Endothelial cell of umbilical vein (primary cell): Measurements from ENCODE around the gene KIAA0232. TPM values are rescaled to one million over a fixed set of nuclear protein-coding genes. Genes with fewer than 3 reads are reported as not detected.

Experiments used
- BruUV-seq: library from RNA; stranded (reverse); fragments of 400-500 nt; replicated peaks from 2 replicates; lab custom pipeline; 2021; lab: Mats Ljungman, UMichigan
- CTCF ChIA-PET: fragments of 300-600, 350-600 bp; sonication (Branson Sonifier 250); formaldehyde crosslinking; loops from one replicate; lab custom pipeline; 2021; ENCODE audit warnings: antibody characterized with exemption, inconsistent platforms; lab: Charles Lee
- POLR2A ChIA-PET: fragments of 300-600, 350-600 bp; sonication (Branson Sonifier 250); formaldehyde crosslinking; loops from one replicate; lab custom pipeline; 2021; ENCODE audit warnings: antibody characterized with exemption, inconsistent platforms; lab: Charles Lee
- DNase-seq: peaks from one replicate; pipeline ENCODE4 v3.0.0-alpha.2; 2011; ENCODE audit warnings: low read depth, low spot score
- FAIRE-seq: peaks from 2 replicates; lab custom pipeline; 2011; peaks lifted over from hg19 to GRCh38; lab: Jason Lieb, UNC
- H2AFZ ChIP-seq: 2 replicates; pipeline ENCODE4 v1.6.0; 2012; ENCODE audit warnings: low read depth, low read length, control low read depth, inconsistent platforms
- H3K27ac ChIP-seq: 2 replicates; pipeline ENCODE4 v1.5.1; 2011; ENCODE audit warnings: low read depth, mild to moderate bottlenecking, control low read depth, low read length, moderate library complexity; ENCODE audit not compliant: insufficient read depth
- H3K27me3 ChIP-seq, 2 experiments: 2 replicates each; pipeline versions ENCODE4 v1.6.0 to v1.6.1; 2011; ENCODE audit warnings: low read length in 2 of 2, mixed read lengths in 1 of 2; ENCODE audit not compliant: control insufficient read depth in 2 of 2, insufficient read depth in 2 of 2
- H3K36me3 ChIP-seq, 2 experiments: 2 replicates in 1 of 2; 3 replicates in 1 of 2; pipeline ENCODE4 v1.5.1; 2011; ENCODE audit warnings: low read length in 2 of 2, mild to moderate bottlenecking in 1 of 2, moderate library complexity in 1 of 2; ENCODE audit not compliant: control insufficient read depth in 2 of 2, insufficient read depth in 2 of 2; ENCODE audit errors: extremely low read depth in 1 of 2
- H3K4me1 ChIP-seq: 3 replicates; pipeline ENCODE4 v1.5.1; 2011; ENCODE audit warnings: mild to moderate bottlenecking, low read length; ENCODE audit not compliant: control insufficient read depth, insufficient read depth; ENCODE audit errors: extremely low read depth
- H3K4me2 ChIP-seq: 2 replicates; pipeline ENCODE4 v1.6.1; 2011; ENCODE audit warnings: low read length, control low read depth, mixed read lengths; ENCODE audit not compliant: insufficient read depth
- H3K4me3 ChIP-seq, 3 experiments: fragments of 200-600 bp in 1 of 3; sonication (generic), shearing (Covaris generic) in 1 of 3; replicated peaks in 1 of 3; 2 replicates each; pipeline ENCODE4 v1.5.1; 2011 to 2016; ENCODE audit warnings: control low read depth in 3 of 3, low read length in 3 of 3, mild to moderate bottlenecking in 2 of 3, inconsistent platforms in 1 of 3, low read depth in 1 of 3, moderate library complexity in 1 of 3; ENCODE audit not compliant: insufficient read depth in 1 of 3
- H3K79me2 ChIP-seq: 2 replicates; pipeline ENCODE4 v1.6.0; 2012; ENCODE audit warnings: low read length, inconsistent platforms; ENCODE audit not compliant: control insufficient read depth, insufficient read depth
- H3K9ac ChIP-seq: replicated peaks from 2 replicates; pipeline ENCODE3; 2011; ENCODE audit warnings: low read length, control low read depth; ENCODE audit not compliant: insufficient read depth; ENCODE audit errors: extremely low read depth
- H3K9me1 ChIP-seq: replicated peaks from 3 replicates; pipeline ENCODE4 v1.6.0; 2011; ENCODE audit warnings: mild to moderate bottlenecking, low read length; ENCODE audit not compliant: control insufficient read depth, insufficient read depth; ENCODE audit errors: extremely low read depth
- H3K9me3 ChIP-seq: replicated peaks from 2 replicates; pipeline ENCODE4 v1.5.1; 2012; ENCODE audit warnings: low read length, inconsistent platforms; ENCODE audit not compliant: control insufficient read depth, insufficient read depth
- H4K20me1 ChIP-seq: replicated peaks from 2 replicates; pipeline ENCODE3; 2011; ENCODE audit warnings: mild to moderate bottlenecking, low read length; ENCODE audit not compliant: control insufficient read depth, insufficient read depth; ENCODE audit errors: extremely low read depth
- CTCF ChIP-seq, 2 donors: IDR thresholded peaks; 1 replicate in 1 of 2; 2 replicates in 1 of 2; pipeline ENCODE4 v1.5.1; 2011; ENCODE audit warnings: low read length in 2 of 2, mild to moderate bottlenecking in 2 of 2, moderate library complexity in 2 of 2, control low read depth in 1 of 2, inconsistent platforms in 1 of 2, low read depth in 1 of 2; ENCODE audit not compliant: insufficient read depth in 1 of 2; ENCODE audit errors: extremely low read depth in 1 of 2
- EZH2 ChIP-seq: IDR thresholded peaks from 2 replicates; pipeline ENCODE4 v1.6.1; 2012; ENCODE audit warnings: borderline replicate concordance, low read depth, mild to moderate bottlenecking, moderate library complexity, low read length, inconsistent platforms; ENCODE audit not compliant: severe bottlenecking
- FOS ChIP-seq: IDR thresholded peaks from 2 replicates; pipeline ENCODE4 v1.6.1; 2011; ENCODE audit warnings: mild to moderate bottlenecking, low read length, moderate library complexity, borderline replicate concordance; ENCODE audit not compliant: insufficient read depth
- GATA2 ChIP-seq: IDR thresholded peaks from 2 replicates; pipeline ENCODE4 v1.7.0; 2011; ENCODE audit warnings: low read depth, mild to moderate bottlenecking, moderate library complexity, mixed read lengths, low read length; ENCODE audit not compliant: insufficient read length, insufficient read depth
- JUN ChIP-seq: IDR thresholded peaks from 2 replicates; pipeline ENCODE4 v1.6.1; 2011; ENCODE audit warnings: borderline replicate concordance, low read depth; ENCODE audit not compliant: insufficient read length, insufficient read depth
- MAX ChIP-seq: IDR thresholded peaks from 2 replicates; pipeline ENCODE4 v1.6.1; 2011; ENCODE audit not compliant: insufficient read depth, insufficient read length
- MYC ChIP-seq: IDR thresholded peaks from one replicate; pipeline ENCODE4 v1.6.1; 2011; ENCODE audit warnings: mild to moderate bottlenecking, low read depth, low read length
- POLR2A ChIP-seq: IDR thresholded peaks from 2 replicates; pipeline ENCODE4 v1.6.1; 2012; ENCODE audit warnings: low read depth, mild to moderate bottlenecking, control low read depth, low read length
- POLR2AphosphoS5 ChIP-seq: IDR thresholded peaks from 2 replicates; pipeline ENCODE4 v1.6.1; 2012; ENCODE audit warnings: low read depth, mild to moderate bottlenecking, control low read depth, low read length, moderate library complexity; ENCODE audit not compliant: insufficient read depth
- dilution Hi-C: fragments of 300-500 bp; cut with MboI; formaldehyde crosslinking; loops from one replicate; pipeline ENCODE4 v1.15.0; 2019; ENCODE audit warnings: low sequenced_read_pairs; ENCODE audit not compliant: extremely low pct_ligation_motif_present
- intact Hi-C: fragments of 100-400 bp; cut with micrococcal nuclease; formaldehyde crosslinking; loops from one replicate; pipeline ENCODE4 v1.10.0; 2022
- polyA plus RNA-seq, 4 experiments: library from polyadenylated mRNA; depleted of rRNA in 3 of 4; stranded (reverse) in 3 of 4; unstranded in 1 of 4; fragments of >200 nt; gene quantifications; 2 replicates each; pipeline versions ENCODE4 v1.2.1 to v1.2.3, GENCODE V29; 2011 to 2012; ENCODE audit warnings: missing spikeins in 1 of 4
- total RNA-seq: library from RNA; stranded (reverse); gene quantifications from 2 replicates; pipeline ENCODE4 v1.2.3, GENCODE V29; 2021

The KIAA0232 gene
- total and polyA plus RNA-seq, 2 donors (not counting 3 experiments of a cell fraction or from before 2014, with no cell fraction given): 5.3 to 18.4 TPM

GRCh38 chr4:6875431-6875831 is 92.9 kb downstream of the KIAA0232 start:
- POLR2A ChIA-PET: no interaction called here
- BruUV-seq: no TSS peak

More at GRCh38 chr4:6875431-6875831, 92.9 kb downstream of the KIAA0232 start:
- intact Hi-C loops (no loop called here), dilution Hi-C loops (no loop called here)
- Histone ChIP-seq H4K20me1 (no peaks in the 10 kb centered on the region), H3K27me3 (no peaks in the 10 kb centered on the region), H3K9ac (no peak overlapping the region), H3K4me3 (no peak overlapping the region), H3K79me2 (no peaks in the 10 kb centered on the region), H2AFZ (no peak overlapping the region), H3K36me3 (peaks cover 9 to 41% of the 10 kb centered on the region in 2 experiments), H3K9me3 (no peaks in the 10 kb centered on the region), H3K4me1 (no peaks in the 10 kb centered on the region), H3K4me2 (no peak overlapping the region), H3K9me1 (no peaks in the 10 kb centered on the region), H3K27ac (no peak overlapping the region)
- FAIRE-seq: no peak
- DNase-seq: no peak
- no peak for TF ChIP-seq JUN
- TF ChIP-seq EZH2: no peak
- no peak for TF ChIP-seq MYC
- TF ChIP-seq MAX: no peak
- TF ChIP-seq POLR2AphosphoS5: no peak
- TF ChIP-seq CTCF (IDR thresholded peaks at IDR 0.05; ENCODE audit: extremely low read depth in 1 of 2, insufficient read depth in 1 of 2, low read depth in 1 of 2, low read length in 2 of 2): no peak
- no peak for TF ChIP-seq POLR2A
- TF ChIP-seq FOS: no peak
- no peak for TF ChIP-seq GATA2
- CTCF ChIA-PET: interaction anchor here (0.5 to 7.8 kb wide), 3 partner anchors 10 to 157 kb away, joined by 3 to 353 read pairs (median 56); partner anchors contain the start of gene BLOC1S4
